ENCODE results near the gene REELD1.

Gene REELD1

DNA sequence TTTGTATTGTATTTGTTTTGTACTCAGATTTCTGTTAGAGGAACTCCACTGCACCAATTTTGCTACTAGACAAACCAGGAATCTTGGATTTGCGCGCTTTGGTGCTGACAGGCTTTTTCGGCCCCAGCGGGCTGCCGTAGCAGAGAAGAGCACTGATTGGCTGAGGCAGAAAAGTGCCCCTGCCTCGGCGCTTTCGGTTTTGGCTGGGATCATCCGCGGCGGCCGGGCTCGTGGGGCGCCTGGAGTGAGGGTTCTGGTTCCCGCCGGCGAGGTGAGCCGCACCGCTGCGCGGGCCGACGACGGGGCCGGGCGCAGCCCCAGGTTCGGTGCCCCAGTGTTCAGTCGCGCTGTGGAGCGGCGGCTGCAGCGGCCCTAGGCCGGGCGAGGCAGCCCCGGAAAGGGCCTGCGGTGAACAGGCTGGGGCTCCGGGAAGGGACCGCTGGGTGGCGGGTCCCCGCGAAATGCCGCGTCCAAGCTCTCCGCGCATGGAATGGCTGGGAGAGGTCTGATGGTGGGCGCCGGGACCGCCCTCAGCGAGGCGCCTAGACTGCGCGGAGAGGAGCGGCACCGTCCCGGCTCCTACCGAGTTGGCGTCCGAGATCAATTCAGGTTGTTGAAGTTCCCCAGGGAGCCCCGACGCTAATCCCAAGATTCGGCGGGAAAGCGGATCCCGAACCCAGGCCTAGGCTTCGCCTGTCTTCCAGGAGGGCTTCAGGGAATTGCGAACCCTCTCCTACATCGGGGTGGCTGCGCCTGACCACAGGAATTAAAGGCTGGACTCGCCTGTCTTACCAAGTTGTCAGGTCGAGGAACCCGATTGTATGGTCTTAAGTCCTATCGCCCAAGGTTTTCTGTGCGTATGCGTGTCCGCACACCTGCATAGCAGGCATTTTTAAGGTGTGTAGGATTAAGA is 38.5 kb upstream of the REELD1 start, which contains the start of gene LSM6 (continued):
- TF ChIP-seq, protein P1, sequence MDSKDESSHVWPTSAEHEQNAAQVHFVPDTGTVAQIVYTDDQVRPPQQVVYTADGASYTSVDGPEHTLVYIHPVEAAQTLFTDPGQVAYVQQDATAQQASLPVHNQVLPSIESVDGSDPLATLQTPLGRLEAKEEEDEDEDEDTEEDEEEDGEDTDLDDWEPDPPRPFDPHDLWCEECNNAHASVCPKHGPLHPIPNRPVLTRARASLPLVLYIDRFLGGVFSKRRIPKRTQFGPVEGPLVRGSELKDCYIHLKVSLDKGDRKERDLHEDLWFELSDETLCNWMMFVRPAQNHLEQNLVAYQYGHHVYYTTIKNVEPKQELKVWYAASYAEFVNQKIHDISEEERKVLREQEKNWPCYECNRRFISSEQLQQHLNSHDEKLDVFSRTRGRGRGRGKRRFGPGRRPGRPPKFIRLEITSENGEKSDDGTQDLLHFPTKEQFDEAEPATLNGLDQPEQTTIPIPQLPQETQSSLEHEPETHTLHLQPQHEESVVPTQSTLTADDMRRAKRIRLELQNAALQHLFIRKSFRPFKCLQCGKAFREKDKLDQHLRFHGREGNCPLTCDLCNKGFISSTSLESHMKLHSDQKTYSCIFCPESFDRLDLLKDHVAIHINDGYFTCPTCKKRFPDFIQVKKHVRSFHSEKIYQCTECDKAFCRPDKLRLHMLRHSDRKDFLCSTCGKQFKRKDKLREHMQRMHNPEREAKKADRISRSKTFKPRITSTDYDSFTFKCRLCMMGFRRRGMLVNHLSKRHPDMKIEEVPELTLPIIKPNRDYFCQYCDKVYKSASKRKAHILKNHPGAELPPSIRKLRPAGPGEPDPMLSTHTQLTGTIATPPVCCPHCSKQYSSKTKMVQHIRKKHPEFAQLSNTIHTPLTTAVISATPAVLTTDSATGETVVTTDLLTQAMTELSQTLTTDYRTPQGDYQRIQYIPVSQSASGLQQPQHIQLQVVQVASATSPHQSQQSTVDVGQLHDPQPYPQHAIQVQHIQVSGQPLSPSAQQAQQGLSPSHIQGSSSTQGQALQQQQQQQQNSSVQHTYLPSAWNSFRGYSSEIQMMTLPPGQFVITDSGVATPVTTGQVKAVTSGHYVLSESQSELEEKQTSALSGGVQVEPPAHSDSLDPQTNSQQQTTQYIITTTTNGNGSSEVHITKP (tag by site-specific recombination; IDR thresholded peaks at IDR 0.05), result peak; percentile 80
- TF ChIP-seq SP3 (tag by site-specific recombination; IDR thresholded peaks at IDR 0.05), result no peak
- TF ChIP-seq ZNF555 (tag by site-specific recombination; conservative IDR thresholded peaks at IDR 0.05), result no peak
- TF ChIP-seq ZNF792 (tag by site-specific recombination; IDR thresholded peaks at IDR 0.05), result no peak
- no peak for TF ChIP-seq ZNF416 (tag by site-specific recombination; IDR thresholded peaks at IDR 0.05)
- TF ChIP-seq ZBTB7A (tag by site-specific recombination; IDR thresholded peaks at IDR 0.05; ENCODE audit: low read depth), result no peak
- peak; percentile 65 for TF ChIP-seq ZNF692 (tag by site-specific recombination; IDR thresholded peaks at IDR 0.05)
- TF ChIP-seq ZNF521 (tag by site-specific recombination; IDR thresholded peaks at IDR 0.05), result no peak
- no peak for TF ChIP-seq ZNF202 (tag by site-specific recombination; IDR thresholded peaks at IDR 0.05; ENCODE audit: borderline replicate concordance)
- no peak for TF ChIP-seq HOXA7 (CRISPR knock-in tag; IDR thresholded peaks at IDR 0.05; ENCODE audit: borderline replicate concordance)
- no peak for TF ChIP-seq KLF9 (tag by site-specific recombination; IDR thresholded peaks at IDR 0.05; ENCODE audit: low read depth)
- TF ChIP-seq ZNF529 (tag by site-specific recombination; IDR thresholded peaks at IDR 0.05; ENCODE audit: insufficient replicate concordance), result no peak
- no peak for TF ChIP-seq ZNF571 (tag by site-specific recombination; IDR thresholded peaks at IDR 0.05)
- TF ChIP-seq, protein P2, sequence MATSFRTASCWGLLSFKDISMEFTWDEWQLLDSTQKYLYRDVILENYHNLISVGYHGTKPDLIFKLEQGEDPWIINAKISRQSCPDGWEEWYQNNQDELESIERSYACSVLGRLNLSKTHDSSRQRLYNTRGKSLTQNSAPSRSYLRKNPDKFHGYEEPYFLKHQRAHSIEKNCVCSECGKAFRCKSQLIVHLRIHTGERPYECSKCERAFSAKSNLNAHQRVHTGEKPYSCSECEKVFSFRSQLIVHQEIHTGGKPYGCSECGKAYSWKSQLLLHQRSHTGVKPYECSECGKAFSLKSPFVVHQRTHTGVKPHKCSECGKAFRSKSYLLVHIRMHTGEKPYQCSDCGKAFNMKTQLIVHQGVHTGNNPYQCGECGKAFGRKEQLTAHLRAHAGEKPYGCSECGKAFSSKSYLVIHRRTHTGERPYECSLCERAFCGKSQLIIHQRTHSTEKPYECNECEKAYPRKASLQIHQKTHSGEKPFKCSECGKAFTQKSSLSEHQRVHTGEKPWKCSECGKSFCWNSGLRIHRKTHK (tag by site-specific recombination; IDR thresholded peaks at IDR 0.05), result no peak
- no peak for TF ChIP-seq ZNF354C (tag by site-specific recombination; IDR thresholded peaks at IDR 0.05; ENCODE audit: borderline replicate concordance, low read depth)
- TF ChIP-seq ZNF423 (tag by site-specific recombination; IDR thresholded peaks at IDR 0.05), result no peak
- TF ChIP-seq, protein P3, sequence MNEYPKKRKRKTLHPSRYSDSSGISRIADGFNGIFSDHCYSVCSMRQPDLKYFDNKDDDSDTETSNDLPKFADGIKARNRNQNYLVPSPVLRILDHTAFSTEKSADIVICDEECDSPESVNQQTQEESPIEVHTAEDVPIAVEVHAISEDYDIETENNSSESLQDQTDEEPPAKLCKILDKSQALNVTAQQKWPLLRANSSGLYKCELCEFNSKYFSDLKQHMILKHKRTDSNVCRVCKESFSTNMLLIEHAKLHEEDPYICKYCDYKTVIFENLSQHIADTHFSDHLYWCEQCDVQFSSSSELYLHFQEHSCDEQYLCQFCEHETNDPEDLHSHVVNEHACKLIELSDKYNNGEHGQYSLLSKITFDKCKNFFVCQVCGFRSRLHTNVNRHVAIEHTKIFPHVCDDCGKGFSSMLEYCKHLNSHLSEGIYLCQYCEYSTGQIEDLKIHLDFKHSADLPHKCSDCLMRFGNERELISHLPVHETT (tag by site-specific recombination; IDR thresholded peaks at IDR 0.05), result no peak
- 0 out of 2 replicates have a peak, but pooled peaks have one; percentile 34 for TF ChIP-seq YY1 (tag by site-specific recombination; IDR thresholded peaks at IDR 0.05)
- no peak for TF ChIP-seq ZNF654 (tag by site-specific recombination; IDR thresholded peaks at IDR 0.05; ENCODE audit: low read depth)
- TF ChIP-seq ZNF677 (tag by site-specific recombination; IDR thresholded peaks at IDR 0.05), result no peak
- TF ChIP-seq ZNF449 (tag by site-specific recombination; IDR thresholded peaks at IDR 0.05), result no peak
- TF ChIP-seq ZNF211 (tag by site-specific recombination; IDR thresholded peaks at IDR 0.05; ENCODE audit: low read depth), result no peak
- peak; percentile 35 for TF ChIP-seq GLIS2 (tag by site-specific recombination; IDR thresholded peaks at IDR 0.05)
- TF ChIP-seq, protein P4, sequence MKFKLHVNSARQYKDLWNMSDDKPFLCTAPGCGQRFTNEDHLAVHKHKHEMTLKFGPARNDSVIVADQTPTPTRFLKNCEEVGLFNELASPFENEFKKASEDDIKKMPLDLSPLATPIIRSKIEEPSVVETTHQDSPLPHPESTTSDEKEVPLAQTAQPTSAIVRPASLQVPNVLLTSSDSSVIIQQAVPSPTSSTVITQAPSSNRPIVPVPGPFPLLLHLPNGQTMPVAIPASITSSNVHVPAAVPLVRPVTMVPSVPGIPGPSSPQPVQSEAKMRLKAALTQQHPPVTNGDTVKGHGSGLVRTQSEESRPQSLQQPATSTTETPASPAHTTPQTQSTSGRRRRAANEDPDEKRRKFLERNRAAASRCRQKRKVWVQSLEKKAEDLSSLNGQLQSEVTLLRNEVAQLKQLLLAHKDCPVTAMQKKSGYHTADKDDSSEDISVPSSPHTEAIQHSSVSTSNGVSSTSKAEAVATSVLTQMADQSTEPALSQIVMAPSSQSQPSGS (tag by site-specific recombination; IDR thresholded peaks at IDR 0.05; ENCODE audit: low read depth), result no peak
- TF ChIP-seq, protein P5, sequence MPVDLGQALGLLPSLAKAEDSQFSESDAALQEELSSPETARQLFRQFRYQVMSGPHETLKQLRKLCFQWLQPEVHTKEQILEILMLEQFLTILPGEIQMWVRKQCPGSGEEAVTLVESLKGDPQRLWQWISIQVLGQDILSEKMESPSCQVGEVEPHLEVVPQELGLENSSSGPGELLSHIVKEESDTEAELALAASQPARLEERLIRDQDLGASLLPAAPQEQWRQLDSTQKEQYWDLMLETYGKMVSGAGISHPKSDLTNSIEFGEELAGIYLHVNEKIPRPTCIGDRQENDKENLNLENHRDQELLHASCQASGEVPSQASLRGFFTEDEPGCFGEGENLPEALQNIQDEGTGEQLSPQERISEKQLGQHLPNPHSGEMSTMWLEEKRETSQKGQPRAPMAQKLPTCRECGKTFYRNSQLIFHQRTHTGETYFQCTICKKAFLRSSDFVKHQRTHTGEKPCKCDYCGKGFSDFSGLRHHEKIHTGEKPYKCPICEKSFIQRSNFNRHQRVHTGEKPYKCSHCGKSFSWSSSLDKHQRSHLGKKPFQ (tag by site-specific recombination; IDR thresholded peaks at IDR 0.05), result no peak
- no peak for TF ChIP-seq ZNF214 (tag by site-specific recombination; IDR thresholded peaks at IDR 0.05; ENCODE audit: borderline replicate concordance)
